Coronary artery (tissue), 2 donors: ENCODE results near the gene JCHAIN.

ENCODE experiments used
- DNase-seq: peaks from one replicate; pipeline ENCODE4 v3.0.0-alpha.2; 2017; ENCODE audit warnings: low spot score
- H3K27ac ChIP-seq, 2 donors: fragments of 200-600 bp; sonication (generic); one replicate each; pipeline ENCODE4 v1.5.1; 2016 to 2019
- H3K4me3 ChIP-seq: fragments of 200-600 bp; sonication (generic); 2 replicates; pipeline ENCODE4 v1.5.1; 2016; ENCODE audit warnings: mild to moderate bottlenecking, moderate library complexity
- TF ChIP-seq, protein P1 (sequence below): fragments of 200-600 bp; sonication (generic); IDR thresholded peaks from one replicate; pipeline ENCODE4 v1.5.1; 2019; ENCODE audit warnings: antibody characterized with exemption

Gene JCHAIN

DNA sequence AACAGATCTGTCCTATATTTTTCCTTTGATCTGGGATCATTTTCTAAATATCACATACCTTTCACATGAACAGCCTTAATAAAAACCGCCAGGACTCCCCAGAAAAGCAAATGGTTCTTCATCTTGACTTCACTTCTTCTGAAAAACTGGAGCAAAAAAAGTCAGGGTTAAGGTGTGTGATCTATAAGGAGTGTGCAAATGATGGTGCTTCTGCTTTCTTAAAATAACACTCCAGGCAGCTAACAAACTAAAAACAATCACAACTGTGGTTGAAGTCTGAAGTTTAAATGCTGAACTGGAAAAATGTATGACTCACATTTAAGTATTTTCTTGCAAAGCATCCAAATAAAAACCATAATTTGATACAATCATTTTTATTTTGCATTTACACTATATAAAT is at the start of gene JCHAIN:
Gene JCHAIN, minus strand, starts transcription at position 140 of the 400 bp plus-strand sequence. Its CDS starts 18 bp downstream, at position 122.
- TF ChIP-seq, protein P1, sequence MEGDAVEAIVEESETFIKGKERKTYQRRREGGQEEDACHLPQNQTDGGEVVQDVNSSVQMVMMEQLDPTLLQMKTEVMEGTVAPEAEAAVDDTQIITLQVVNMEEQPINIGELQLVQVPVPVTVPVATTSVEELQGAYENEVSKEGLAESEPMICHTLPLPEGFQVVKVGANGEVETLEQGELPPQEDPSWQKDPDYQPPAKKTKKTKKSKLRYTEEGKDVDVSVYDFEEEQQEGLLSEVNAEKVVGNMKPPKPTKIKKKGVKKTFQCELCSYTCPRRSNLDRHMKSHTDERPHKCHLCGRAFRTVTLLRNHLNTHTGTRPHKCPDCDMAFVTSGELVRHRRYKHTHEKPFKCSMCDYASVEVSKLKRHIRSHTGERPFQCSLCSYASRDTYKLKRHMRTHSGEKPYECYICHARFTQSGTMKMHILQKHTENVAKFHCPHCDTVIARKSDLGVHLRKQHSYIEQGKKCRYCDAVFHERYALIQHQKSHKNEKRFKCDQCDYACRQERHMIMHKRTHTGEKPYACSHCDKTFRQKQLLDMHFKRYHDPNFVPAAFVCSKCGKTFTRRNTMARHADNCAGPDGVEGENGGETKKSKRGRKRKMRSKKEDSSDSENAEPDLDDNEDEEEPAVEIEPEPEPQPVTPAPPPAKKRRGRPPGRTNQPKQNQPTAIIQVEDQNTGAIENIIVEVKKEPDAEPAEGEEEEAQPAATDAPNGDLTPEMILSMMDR: no peak
- Histone ChIP-seq H3K27ac (no peak within 1 kb of the TSS), H3K4me3 (no peak within 1 kb of the TSS)
- DNase-seq: no peak

DNA sequence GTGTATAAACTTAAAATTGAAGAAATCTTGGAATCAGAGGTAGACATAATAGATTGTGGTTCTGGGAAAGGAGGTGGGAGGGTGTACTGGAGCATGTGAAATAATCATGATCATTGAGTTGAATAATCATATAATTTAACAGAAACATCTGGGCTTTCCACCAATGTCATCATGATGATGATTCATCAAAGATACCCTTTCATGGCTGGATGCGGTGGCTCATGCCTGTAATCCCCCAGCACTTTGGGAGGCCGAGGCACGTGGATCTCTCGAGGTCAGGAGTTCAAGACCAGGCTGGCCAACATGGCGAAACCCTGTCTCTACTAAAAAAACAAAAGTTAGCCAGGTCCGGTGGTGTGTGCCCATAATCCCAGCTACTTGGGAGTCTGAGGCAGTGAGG is 48.8 kb upstream of the JCHAIN start:
- DNase-seq: no peak
- H3K27ac ChIP-seq: no peak overlapping the region
- TF ChIP-seq, protein P1: no peak
- H3K4me3 ChIP-seq: no peak overlapping the region

DNA sequence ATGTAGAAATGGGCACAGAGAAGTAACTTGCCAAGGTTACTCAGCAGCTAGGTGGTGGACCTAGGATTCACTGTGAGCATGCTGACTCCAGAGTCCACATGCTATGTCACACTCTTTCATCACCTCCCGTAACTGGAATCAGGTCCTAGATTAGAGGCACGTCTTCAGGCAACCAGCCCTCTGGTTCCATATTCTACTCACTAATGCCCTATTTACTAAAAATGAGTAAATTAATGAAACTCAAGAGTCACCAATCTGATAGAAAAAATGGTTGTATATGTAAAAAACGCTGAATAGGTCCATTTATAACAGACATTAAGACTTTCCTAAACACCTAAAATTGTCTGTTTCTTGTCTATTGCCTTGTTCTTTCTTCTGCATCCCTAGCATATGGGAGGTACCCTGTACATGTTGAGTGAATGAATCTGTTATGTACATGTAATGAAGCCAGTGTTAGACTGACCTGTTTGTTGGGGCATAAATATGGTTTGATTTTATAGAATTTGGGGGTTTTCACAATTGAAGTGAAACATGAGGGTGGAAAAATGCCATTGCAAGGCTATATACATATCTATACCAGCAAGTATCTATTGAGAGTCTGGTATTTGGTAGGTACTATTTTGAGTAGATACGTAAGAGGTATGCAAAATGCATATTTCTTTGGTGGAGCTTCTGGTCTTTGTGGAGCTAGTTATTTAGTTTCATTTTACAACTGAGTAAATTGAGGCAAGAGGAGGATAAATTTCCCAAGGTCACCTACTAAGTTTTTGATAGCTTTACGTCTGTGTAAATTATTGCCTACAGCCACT is 48.0 kb upstream of the JCHAIN start:
- DNase-seq: no peak
- Histone ChIP-seq H3K27ac (no peak overlapping the region), H3K4me3 (peak overlapping the region; percentile 12)
- TF ChIP-seq, protein P1: no peak

DNA sequence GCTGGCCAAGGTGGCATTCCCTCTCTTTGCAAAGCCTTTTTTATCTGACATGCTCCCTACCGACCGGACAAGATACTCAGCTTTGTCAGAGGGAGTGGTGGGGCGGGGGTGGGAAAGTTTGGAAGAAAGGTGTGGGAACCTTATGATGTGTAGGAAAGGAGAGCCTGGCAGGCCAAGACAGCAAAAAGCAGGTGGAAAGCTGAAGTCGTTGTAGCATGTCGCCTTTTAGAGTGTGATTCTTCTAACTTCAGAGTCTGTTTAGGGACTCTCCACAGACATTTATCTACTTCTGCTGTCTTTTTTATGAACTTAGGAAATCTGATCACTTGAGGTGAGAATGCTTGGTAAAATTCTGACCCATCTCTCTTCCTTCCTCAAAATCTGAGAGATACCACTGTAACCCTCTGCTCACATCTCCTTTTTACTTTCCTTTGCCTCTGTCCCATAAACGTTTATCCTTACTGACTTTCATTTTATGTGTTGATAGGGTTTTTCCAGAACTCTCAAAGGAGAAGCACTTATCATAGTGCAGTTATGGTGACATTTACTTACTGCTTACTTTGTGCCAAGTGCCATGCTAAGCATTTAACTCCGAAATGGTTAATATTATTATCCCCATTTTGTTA is 47.3 kb upstream of the JCHAIN start:
- no peak for DNase-seq
- TF ChIP-seq, protein P1: no peak
- Histone ChIP-seq H3K27ac (no peak overlapping the region), H3K4me3 (peak overlapping the region; percentile 12)

DNA sequence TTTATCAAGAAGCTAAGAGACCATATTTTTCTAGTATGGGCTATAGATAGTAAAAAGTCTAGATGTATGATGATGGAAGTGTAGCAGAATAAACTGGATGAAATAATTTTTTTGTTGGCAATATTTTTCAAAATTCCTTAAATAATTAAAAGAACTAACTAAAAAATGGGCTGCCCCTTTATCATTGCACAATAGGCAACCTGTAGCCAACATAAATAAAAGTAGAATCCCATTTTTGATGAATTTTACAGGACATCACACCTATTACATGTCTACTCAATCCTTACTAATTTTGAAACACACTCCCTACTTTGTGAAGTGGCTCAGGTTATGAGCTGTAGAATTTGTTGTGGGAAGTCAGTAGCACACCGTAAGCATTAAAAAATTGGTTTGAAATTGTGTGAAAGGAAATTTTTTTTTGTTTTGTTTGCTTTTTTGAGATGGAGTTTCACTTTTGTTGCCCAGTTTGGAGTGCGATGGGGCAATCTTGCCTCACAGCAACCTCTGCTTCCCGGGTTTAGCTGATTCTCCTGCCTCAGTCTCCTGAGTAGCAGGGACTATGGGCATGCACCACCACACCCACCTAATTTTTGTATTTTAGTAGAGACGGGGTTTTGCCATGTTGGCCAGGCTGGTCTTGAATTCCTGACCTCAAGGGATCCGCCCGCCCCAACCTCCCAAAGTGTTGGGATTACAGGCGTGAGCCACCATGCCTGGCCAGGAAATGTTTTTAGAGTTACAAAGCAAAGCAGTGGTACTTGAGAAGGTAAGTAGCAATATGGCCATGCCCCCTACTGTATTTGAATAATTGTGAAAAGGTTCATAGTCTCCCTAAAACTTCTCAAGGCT is 46.5 kb upstream of the JCHAIN start:
- DNase-seq: no peak
- TF ChIP-seq, protein P1: no peak
- H3K4me3 ChIP-seq: no peak overlapping the region
- H3K27ac ChIP-seq: no peak overlapping the region

DNA sequence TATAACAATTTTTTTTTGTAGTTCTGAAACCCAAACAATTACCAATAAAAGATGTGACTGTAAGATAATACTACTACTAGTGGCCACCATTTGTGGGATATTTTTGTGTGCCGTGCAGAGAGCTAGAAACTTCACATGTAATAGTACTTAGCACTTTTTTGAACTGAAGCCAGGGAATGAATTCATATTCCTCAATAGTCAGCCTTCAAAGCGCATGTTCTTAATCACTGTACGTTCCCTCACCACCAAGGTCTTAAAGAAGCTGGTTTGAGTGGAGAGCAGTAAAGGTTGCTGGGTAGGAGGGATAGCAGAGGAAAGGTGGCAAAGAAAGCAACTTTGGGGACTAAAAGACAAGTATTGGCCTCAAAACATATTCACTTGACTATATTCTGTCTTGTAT is 45.8 kb upstream of the JCHAIN start:
- DNase-seq: no peak
- TF ChIP-seq, protein P1: no peak
- Histone ChIP-seq H3K27ac (no peak overlapping the region), H3K4me3 (no peak overlapping the region)
